ENCODE measurements around the gene DPP4. TPM values are rescaled to one million over a fixed set of nuclear protein-coding genes. Genes with fewer than 3 reads are reported as not detected.

Gene DPP4
- polyA plus RNA-seq, 1 donor from 2014 or later, result not detected

- no peak overlapping the region for H3K27ac ChIP-seq (ENCODE audit: low read length)
Measured at GRCh38 chr2:162058973-162059668, 14.9 kb downstream of the DPP4 start.

GRCh38 chr2:162057426-162057825 lies 16.6 kb downstream of the DPP4 start:
- no peaks in the 10 kb centered on the region for H3K27me3 ChIP-seq (ENCODE audit: insufficient read depth, low read depth, low read length)
- no peaks in the 10 kb centered on the region for H3K79me2 ChIP-seq (replicated peaks; ENCODE audit: insufficient read depth, low read length)
- H3K9ac ChIP-seq (ENCODE audit: low read length), result no peak overlapping the region
- TF ChIP-seq MXI1 (conservative IDR thresholded peaks at IDR 0.05; ENCODE audit: poor library complexity, severe bottlenecking) (no peak), POLR2AphosphoS5 (IDR thresholded peaks at IDR 0.05) (no peak), EP300 (conservative IDR thresholded peaks at IDR 0.05; ENCODE audit: poor library complexity, severe bottlenecking) (no peak), SMC3 (conservative IDR thresholded peaks at IDR 0.05; ENCODE audit: poor library complexity) (no peak), RAD21 (conservative IDR thresholded peaks at IDR 0.05) (no peak), REST (IDR thresholded peaks at IDR 0.05; ENCODE audit: borderline replicate concordance) (no peak), EZH2 (IDR thresholded peaks at IDR 0.05; ENCODE audit: borderline replicate concordance, insufficient read depth, low read length, poor library complexity, severe bottlenecking) (no peak)

More at GRCh38 chr2:162058973-162059668, 14.9 kb downstream of the DPP4 start:
- H3K79me2 ChIP-seq (replicated peaks; ENCODE audit: insufficient read depth, low read length), result no peaks in the 10 kb centered on the region
- no peaks in the 10 kb centered on the region for H3F3A ChIP-seq (ENCODE audit: insufficient read depth, low read length, poor library complexity, severe bottlenecking)
- H3K27me3 ChIP-seq (ENCODE audit: insufficient read depth, low read depth, low read length), result no peaks in the 10 kb centered on the region
- H3K36me3 ChIP-seq (ENCODE audit: insufficient read depth, low read length), result no peaks in the 10 kb centered on the region
- H3K9me3 ChIP-seq (ENCODE audit: low read length), result no peaks in the 10 kb centered on the region
- no peaks in the 10 kb centered on the region for H4K20me1 ChIP-seq (ENCODE audit: insufficient read depth)
- no peak for TF ChIP-seq SMC3 (conservative IDR thresholded peaks at IDR 0.05; ENCODE audit: poor library complexity)
- TF ChIP-seq EZH2 (IDR thresholded peaks at IDR 0.05; ENCODE audit: borderline replicate concordance, insufficient read depth, low read length, poor library complexity, severe bottlenecking), result no peak
- no peak for TF ChIP-seq POLR2AphosphoS5 (IDR thresholded peaks at IDR 0.05)
- no peak for TF ChIP-seq CTCF (IDR thresholded peaks at IDR 0.05; ENCODE audit: poor library complexity, severe bottlenecking)
- no peak for TF ChIP-seq TAF1 (IDR thresholded peaks at IDR 0.05; ENCODE audit: low read depth)
- TF ChIP-seq REST (IDR thresholded peaks at IDR 0.05; ENCODE audit: borderline replicate concordance), result no peak
- no peak for TF ChIP-seq RAD21 (conservative IDR thresholded peaks at IDR 0.05)
- TF ChIP-seq EP300 (conservative IDR thresholded peaks at IDR 0.05; ENCODE audit: poor library complexity, severe bottlenecking), result no peak
- no peak for TF ChIP-seq MXI1 (conservative IDR thresholded peaks at IDR 0.05; ENCODE audit: poor library complexity, severe bottlenecking)
- no peak overlapping the region for H3K9ac ChIP-seq (ENCODE audit: low read length)
- H2AFZ ChIP-seq (ENCODE audit: low read depth, low read length), result no peak overlapping the region
- H3K9me2 ChIP-seq (ENCODE audit: insufficient read depth, low read length), result no peaks in the 10 kb centered on the region
- no peak overlapping the region for H3K4me3 ChIP-seq (ENCODE audit: low read length)
- H3K4me2 ChIP-seq (ENCODE audit: low read length), result no peak overlapping the region

More at GRCh38 chr2:162057426-162057825, 16.6 kb downstream of the DPP4 start:
- H3K4me2 ChIP-seq (ENCODE audit: low read length), result no peak overlapping the region
- no peaks in the 10 kb centered on the region for H3K9me3 ChIP-seq (ENCODE audit: low read length)
- no peak overlapping the region for H2AFZ ChIP-seq (ENCODE audit: low read depth, low read length)
- H3K9me2 ChIP-seq (ENCODE audit: insufficient read depth, low read length), result no peaks in the 10 kb centered on the region
- H4K20me1 ChIP-seq (ENCODE audit: insufficient read depth), result no peaks in the 10 kb centered on the region
- H3F3A ChIP-seq (ENCODE audit: insufficient read depth, low read length, poor library complexity, severe bottlenecking), result no peaks in the 10 kb centered on the region
- no peak overlapping the region for H3K27ac ChIP-seq (ENCODE audit: low read length)
- H3K36me3 ChIP-seq (ENCODE audit: insufficient read depth, low read length), result no peaks in the 10 kb centered on the region
- H3K4me3 ChIP-seq (ENCODE audit: low read length), result no peak overlapping the region

All from neural cell (in vitro differentiated cells).